H1 (cell line): ENCODE data around the gene SEMA3B. TPM values are rescaled to one million over a fixed set of nuclear protein-coding genes. Genes with fewer than 3 reads are reported as not detected.

Experiments used
- ATF2 ChIP-seq: IDR thresholded peaks from 2 replicates; pipeline ENCODE4 v1.6.1; 2012; ENCODE audit warnings: low read length, inconsistent platforms
- CBX5 ChIP-seq: fragments of 300-800, 300-1000 bp; sonication (generic); IDR thresholded peaks from 2 replicates; pipeline ENCODE4 v1.7.1; 2016; ENCODE audit warnings: antibody characterized with exemption, low read length, low read depth
- CBX8 ChIP-seq: fragments of 300-800, 300-1000 bp; sonication (generic); IDR thresholded peaks from 2 replicates; pipeline ENCODE4 v1.7.1; 2016; ENCODE audit warnings: low read depth, low read length, borderline replicate concordance
- EP300 ChIP-seq, 2 experiments: IDR thresholded peaks; 1 replicate in 1 of 2; 2 replicates in 1 of 2; pipeline ENCODE4 v1.6.1; 2011 to 2012; ENCODE audit warnings: low read depth in 2 of 2, low read length in 2 of 2, mild to moderate bottlenecking in 2 of 2, borderline replicate concordance in 1 of 2, inconsistent platforms in 1 of 2, moderate library complexity in 1 of 2
- HDAC2 ChIP-seq, 2 experiments: fragments of 300-600 bp in 1 of 2; sonication (generic) in 1 of 2; IDR thresholded peaks; 2 replicates each; pipeline ENCODE4 v1.6.1; 2011 to 2012; ENCODE audit warnings: low read depth in 2 of 2, low read length in 2 of 2, mild to moderate bottlenecking in 2 of 2, moderate library complexity in 2 of 2, borderline replicate concordance in 1 of 2, inconsistent platforms in 1 of 2
- RAD21 ChIP-seq, 2 experiments: IDR thresholded peaks in 1 of 2; conservative IDR thresholded peaks in 1 of 2; 2 replicates each; pipeline ENCODE4 v1.6.1; 2011; ENCODE audit warnings: low read depth in 2 of 2, low read length in 2 of 2, improper control_type of control experiment in 1 of 2, inconsistent platforms in 1 of 2, mild to moderate bottlenecking in 1 of 2, moderate library complexity in 1 of 2
- SAP30 ChIP-seq: fragments of 300-600 bp; sonication (generic); IDR thresholded peaks from 2 replicates; pipeline ENCODE4 v1.7.1; 2012; ENCODE audit warnings: low read length, moderate library complexity, mild to moderate bottlenecking, inconsistent platforms; ENCODE audit not compliant: insufficient read depth, insufficient replicate concordance
- TAF1 ChIP-seq: IDR thresholded peaks from 2 replicates; pipeline ENCODE4 v1.6.1; 2011; ENCODE audit warnings: mild to moderate bottlenecking, low read depth, low read length
- polyA plus RNA-seq, 7 experiments: library from polyadenylated mRNA; depleted of rRNA in 3 of 7; stranded (reverse) in 5 of 7; unstranded in 2 of 7; fragments of >200 nt in 5 of 7; fragments of 200-250 nt in 2 of 7; gene quantifications; 1 replicate in 5 of 7; 2 replicates in 1 of 7; 4 replicates in 1 of 7; pipeline versions ENCODE4 v1.2.1 to v1.2.3, GENCODE V29; 2011 to 2013; ENCODE audit warnings: missing spikeins in 2 of 7, mixed read lengths in 2 of 7
- total RNA-seq: library from RNA; stranded (reverse); fragmentation: NEBNext Ultra II Directional; extraction: Animal tissue kit (Norgen Biotek cat#: 25700); gene quantifications from 2 replicates; pipeline ENCODE4 v1.2.1, GENCODE V29; 2021
- TF ChIP-seq, protein P1 (sequence below): IDR thresholded peaks from 2 replicates; pipeline ENCODE4 v1.6.1; 2011; ENCODE audit warnings: low read length, improper control_type of control experiment

The SEMA3B gene
- total and polyA plus RNA-seq, 2 of the 8 experiments (the other 6 are each of a cell fraction or from before 2014, with no cell fraction given): 3.0 to 4.7 TPM

DNA sequence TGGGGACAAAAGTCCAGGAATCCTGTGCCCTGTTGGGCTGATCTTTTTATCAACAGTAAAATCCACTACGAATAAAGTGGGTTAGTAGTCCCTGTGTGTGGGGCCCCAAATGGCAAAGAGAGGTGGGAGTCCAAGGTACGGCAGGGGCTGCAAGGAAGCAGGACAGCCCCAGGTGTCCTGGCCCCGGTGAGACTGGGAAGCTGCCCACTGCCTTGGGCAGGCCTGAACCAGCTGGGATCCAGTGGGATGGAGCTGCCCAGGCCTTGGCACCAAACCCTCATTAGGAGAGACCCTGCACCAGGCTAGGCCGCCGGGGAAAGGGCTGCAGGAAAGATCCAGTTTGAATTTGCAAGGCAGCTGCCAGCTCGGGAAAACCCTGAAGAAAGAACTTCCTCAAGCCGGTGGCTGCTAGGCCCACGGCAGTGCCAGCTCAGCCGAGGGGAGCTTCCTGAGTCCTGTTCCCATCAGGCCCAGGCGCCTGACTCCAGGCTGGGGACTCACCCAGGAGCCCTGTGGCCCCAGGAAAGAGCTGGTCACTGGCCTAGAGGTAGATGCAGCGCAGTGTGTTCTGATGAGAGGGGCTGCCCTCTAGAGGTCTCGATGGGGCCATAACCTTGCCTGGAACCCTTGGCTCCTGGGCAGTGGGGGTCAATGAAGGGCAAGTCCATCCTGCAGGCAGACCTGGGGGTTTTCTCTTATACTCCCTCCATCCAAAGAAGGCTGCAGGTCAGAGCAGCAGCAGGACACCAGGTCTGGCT is 47.4 kb upstream of the SEMA3B start (continued):
- TF ChIP-seq SAP30 (no peak), CBX8 (no peak), ATF2 (no peak), EP300 (IDR thresholded peaks at IDR 0.05; ENCODE audit: borderline replicate concordance in 1 of 2, low read depth in 2 of 2, low read length in 2 of 2) (no peak), TAF1 (no peak), CBX5 (no peak), HDAC2 (IDR thresholded peaks at IDR 0.05; ENCODE audit: borderline replicate concordance in 1 of 2, low read depth in 2 of 2, low read length in 2 of 2) (no peak), RAD21 (IDR thresholded peaks at IDR 0.05 in 1 of 2, conservative IDR thresholded peaks at IDR 0.05 in 1 of 2; ENCODE audit: low read depth in 2 of 2, low read length in 2 of 2) (peak; percentile 74 to 81)
- TF ChIP-seq, protein P1, sequence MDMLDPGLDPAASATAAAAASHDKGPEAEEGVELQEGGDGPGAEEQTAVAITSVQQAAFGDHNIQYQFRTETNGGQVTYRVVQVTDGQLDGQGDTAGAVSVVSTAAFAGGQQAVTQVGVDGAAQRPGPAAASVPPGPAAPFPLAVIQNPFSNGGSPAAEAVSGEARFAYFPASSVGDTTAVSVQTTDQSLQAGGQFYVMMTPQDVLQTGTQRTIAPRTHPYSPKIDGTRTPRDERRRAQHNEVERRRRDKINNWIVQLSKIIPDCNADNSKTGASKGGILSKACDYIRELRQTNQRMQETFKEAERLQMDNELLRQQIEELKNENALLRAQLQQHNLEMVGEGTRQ: no peak
